ENCODE measurements around the gene CCN6. TPM values are rescaled to one million over a fixed set of nuclear protein-coding genes. Genes with fewer than 3 reads are reported as not detected.

The CCN6 gene
- total RNA-seq: not detected
- long read RNA-seq: 0 reads

- no peak for ATAC-seq
- intact Hi-C loops (cut with DNase I): no loop called here
- no peaks in the 10 kb centered on the region for H3K9me3 ChIP-seq
- TF ChIP-seq, protein P1, sequence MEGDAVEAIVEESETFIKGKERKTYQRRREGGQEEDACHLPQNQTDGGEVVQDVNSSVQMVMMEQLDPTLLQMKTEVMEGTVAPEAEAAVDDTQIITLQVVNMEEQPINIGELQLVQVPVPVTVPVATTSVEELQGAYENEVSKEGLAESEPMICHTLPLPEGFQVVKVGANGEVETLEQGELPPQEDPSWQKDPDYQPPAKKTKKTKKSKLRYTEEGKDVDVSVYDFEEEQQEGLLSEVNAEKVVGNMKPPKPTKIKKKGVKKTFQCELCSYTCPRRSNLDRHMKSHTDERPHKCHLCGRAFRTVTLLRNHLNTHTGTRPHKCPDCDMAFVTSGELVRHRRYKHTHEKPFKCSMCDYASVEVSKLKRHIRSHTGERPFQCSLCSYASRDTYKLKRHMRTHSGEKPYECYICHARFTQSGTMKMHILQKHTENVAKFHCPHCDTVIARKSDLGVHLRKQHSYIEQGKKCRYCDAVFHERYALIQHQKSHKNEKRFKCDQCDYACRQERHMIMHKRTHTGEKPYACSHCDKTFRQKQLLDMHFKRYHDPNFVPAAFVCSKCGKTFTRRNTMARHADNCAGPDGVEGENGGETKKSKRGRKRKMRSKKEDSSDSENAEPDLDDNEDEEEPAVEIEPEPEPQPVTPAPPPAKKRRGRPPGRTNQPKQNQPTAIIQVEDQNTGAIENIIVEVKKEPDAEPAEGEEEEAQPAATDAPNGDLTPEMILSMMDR (IDR thresholded peaks at IDR 0.05): no peak
- TF ChIP-seq POLR2A (IDR thresholded peaks at IDR 0.05): no peak
- no peak for DNase-seq
- H3K36me3 ChIP-seq: no peaks in the 10 kb centered on the region
- 81% methylated on average over 9 of the region's 12 CpGs for WGBS (ENCODE audit: insufficient coverage, low coverage, low lambda C conversion rate, missing lambda C conversion rate)
- H3K4me3 ChIP-seq: no peak within 1 kb of the TSS
- H3K27ac ChIP-seq: no peak within 1 kb of the TSS
- peaks cover 0 to 12% (median 2%) of the 10 kb centered on the region in 4 donors for H3K4me1 ChIP-seq
- no peaks in the 10 kb centered on the region for H3K27me3 ChIP-seq
These were observed at the start of gene CCN6 for GRCh38 chr6:112054001-112054400. CCN6 (plus strand) TSS chr6:112054104; CDS start chr6:112054358, 254 bp downstream.

DNA sequence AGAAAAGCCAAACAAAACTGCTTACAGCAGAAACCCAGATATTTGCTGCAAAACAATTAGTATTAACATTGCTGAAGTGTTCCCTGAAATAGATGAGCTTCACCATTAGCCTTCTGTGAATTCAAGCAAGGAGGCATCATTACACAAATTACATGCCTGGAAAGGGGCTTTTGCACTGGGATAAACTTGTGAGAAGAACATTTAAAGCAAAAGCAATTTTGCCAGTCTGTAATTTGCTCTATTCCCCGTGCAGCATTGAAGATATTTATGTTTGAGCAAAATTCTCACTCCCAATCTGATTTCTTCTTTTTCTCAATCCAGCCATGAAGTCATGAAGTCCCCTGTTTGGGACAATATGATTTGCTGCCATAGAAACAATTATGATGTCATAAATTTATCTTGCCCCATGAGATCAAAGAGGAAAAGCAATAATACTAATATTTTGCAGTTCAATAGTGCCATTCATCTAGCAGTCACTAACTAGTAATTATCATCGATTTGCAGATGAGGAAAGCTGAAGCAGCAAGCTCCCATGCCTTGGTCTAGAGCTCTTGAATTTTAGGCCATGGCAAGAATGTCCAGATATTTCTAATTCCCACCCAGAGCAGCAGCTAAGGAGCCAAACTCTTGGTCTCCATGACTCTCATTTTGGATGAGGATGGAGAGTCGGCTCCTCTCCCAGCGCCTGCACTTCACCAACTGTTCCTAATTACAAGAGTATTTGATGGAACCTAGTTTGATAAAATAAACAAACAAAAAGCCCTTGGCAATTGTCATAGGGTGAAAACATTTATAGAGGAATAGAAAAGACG is 49.5 kb upstream of the CCN6 start:
- ATAC-seq (no peak), DNase-seq (no peak)
- no peak overlapping the region for H3K27ac ChIP-seq
- no peaks in the 10 kb centered on the region for H3K36me3 ChIP-seq
- 60% methylated on average over 5 of the region's 5 CpGs for WGBS (ENCODE audit: insufficient coverage, low coverage, low lambda C conversion rate, missing lambda C conversion rate)
- TF ChIP-seq, protein P1 (IDR thresholded peaks at IDR 0.05): no peak
- TF ChIP-seq POLR2A (IDR thresholded peaks at IDR 0.05): no peak
- H3K27me3 ChIP-seq: no peaks in the 10 kb centered on the region
- intact Hi-C loops (cut with DNase I): no loop called here
- H3K9me3 ChIP-seq: no peaks in the 10 kb centered on the region
- no peaks in the 10 kb centered on the region for H3K4me1 ChIP-seq
- H3K4me3 ChIP-seq: no peak overlapping the region

DNA sequence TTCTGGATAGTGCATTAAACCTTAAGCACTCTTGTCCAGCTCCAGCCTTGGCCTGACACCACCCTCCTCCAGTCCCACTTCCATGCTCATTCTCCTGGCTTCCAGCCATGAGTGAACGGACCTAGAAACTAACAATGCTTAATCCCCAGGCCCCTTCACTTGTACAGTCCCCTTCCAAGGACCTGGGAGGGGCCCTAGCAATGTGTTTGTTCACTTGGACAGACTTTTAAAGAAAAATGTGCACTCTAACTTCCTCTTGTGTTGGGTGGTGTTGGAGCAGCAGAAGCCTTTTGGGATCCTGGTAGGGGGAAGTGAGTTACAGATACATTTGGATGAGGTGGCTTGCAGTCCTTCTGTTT is 48.9 kb upstream of the CCN6 start:
- H3K27ac ChIP-seq: no peak overlapping the region
- H3K9me3 ChIP-seq: no peaks in the 10 kb centered on the region
- WGBS (ENCODE audit: insufficient coverage, low coverage, low lambda C conversion rate, missing lambda C conversion rate): 100% methylated on average over 1 of the region's 1 CpG
- TF ChIP-seq, protein P1 (IDR thresholded peaks at IDR 0.05): no peak
- no peak for TF ChIP-seq POLR2A (IDR thresholded peaks at IDR 0.05)
- no peak for DNase-seq
- no peak for ATAC-seq
- no peaks in the 10 kb centered on the region for H3K4me1 ChIP-seq
- intact Hi-C loops (cut with DNase I): no loop called here
- H3K4me3 ChIP-seq: no peak overlapping the region
- H3K27me3 ChIP-seq: no peaks in the 10 kb centered on the region
- H3K36me3 ChIP-seq: no peaks in the 10 kb centered on the region

- ATAC-seq (no peak), DNase-seq (no peak)
These were observed 46.6 kb upstream of the CCN6 start for GRCh38 chr6:112007254-112007653.

More at GRCh38 chr6:112007254-112007653, 46.6 kb upstream of the CCN6 start:
- TF ChIP-seq POLR2A (IDR thresholded peaks at IDR 0.05): no peak
- TF ChIP-seq, protein P1 (IDR thresholded peaks at IDR 0.05): no peak
- H3K4me1 ChIP-seq: no peaks in the 10 kb centered on the region
- H3K27me3 ChIP-seq: no peaks in the 10 kb centered on the region
- H3K27ac ChIP-seq: no peak overlapping the region
- 14% methylated on average over 1 of the region's 2 CpGs for WGBS (ENCODE audit: insufficient coverage, low coverage, low lambda C conversion rate, missing lambda C conversion rate)
- intact Hi-C loops (cut with DNase I): no loop called here
- H3K4me3 ChIP-seq: no peak overlapping the region
- no peaks in the 10 kb centered on the region for H3K9me3 ChIP-seq
- no peaks in the 10 kb centered on the region for H3K36me3 ChIP-seq

All from right lobe of liver (tissue), 6 donors.